B cell (primary cell): Measurements from ENCODE around the gene TADA2A.

ENCODE experiments used
- CTCF ChIP-seq: fragments of 200-600 bp; IDR thresholded peaks from one replicate; pipeline ENCODE4 v1.8.0; 2022; ENCODE audit warnings: antibody characterized with exemption, mild to moderate bottlenecking
- EZH2 ChIP-seq: IDR thresholded peaks from 2 replicates; pipeline ENCODE4 v1.6.1; 2012; ENCODE audit warnings: borderline replicate concordance, low read depth, mild to moderate bottlenecking, moderate library complexity, low read length; ENCODE audit not compliant: insufficient read depth, poor library complexity, severe bottlenecking

DNA sequence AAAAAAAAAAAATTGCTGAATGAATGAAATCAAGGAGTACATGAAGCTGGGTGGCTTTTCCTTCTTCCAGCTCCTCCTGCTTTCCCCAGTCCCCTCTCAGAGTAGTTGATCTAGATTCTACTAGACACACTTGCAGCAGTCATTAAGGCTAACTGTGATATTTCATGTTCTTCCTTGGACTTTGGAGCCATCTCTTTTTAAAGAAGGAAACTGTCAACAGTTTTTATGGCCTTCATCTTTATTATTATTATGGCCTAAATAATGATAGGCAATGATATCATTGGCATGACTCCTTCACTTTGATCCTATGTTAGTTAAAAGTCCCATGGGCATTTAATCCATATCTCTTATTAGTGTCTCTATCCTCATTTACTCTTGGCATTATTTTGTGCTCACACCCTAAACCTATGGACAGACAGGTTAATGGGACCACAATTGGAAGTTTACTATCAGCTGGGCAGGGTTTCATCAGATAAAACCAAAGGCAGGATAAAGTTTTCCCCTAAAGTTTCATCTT lies 21.2 kb upstream of the TADA2A start:
- TF ChIP-seq CTCF (no peak), EZH2 (no peak)
